PC-9 (cell line): Measurements from ENCODE around the gene DRAXIN. TPM values are rescaled to one million over a fixed set of nuclear protein-coding genes. Genes with fewer than 3 reads are reported as not detected.

Experiments used
- BruUV-seq: library from RNA; stranded (reverse); fragments of 400-500 nt; replicated peaks from 2 replicates; lab custom pipeline; 2021; lab: Mats Ljungman, UMichigan
- CTCF ChIA-PET: fragments of 300-600 bp; sonication (Branson Sonifier 250); formaldehyde crosslinking; loops from one replicate; lab custom pipeline; 2022; ENCODE audit warnings: antibody characterized with exemption; lab: Charles Lee
- POLR2A ChIA-PET: fragments of 300-600 bp; sonication (Branson Sonifier 250); formaldehyde crosslinking; loops from one replicate; lab custom pipeline; 2022; ENCODE audit warnings: antibody characterized with exemption; ENCODE audit not compliant: unreplicated experiment; lab: Charles Lee
- DNase-seq, 2 experiments: peaks; one replicate each; pipeline versions ENCODE4 v3.0.0 to v3.0.0-alpha.2; 2015 to 2022; ENCODE audit warnings: mixed read lengths in 1 of 2
- H2AFZ ChIP-seq: fragments of 200-600 bp; sonication (generic); 2 replicates; pipeline ENCODE4 v1.8.1; 2017; ENCODE audit warnings: antibody characterized with exemption
- H3F3A ChIP-seq: fragments of 200-600 bp; sonication (generic); 2 replicates; pipeline ENCODE4 v1.8.1; 2017; ENCODE audit warnings: antibody characterized with exemption, mild to moderate bottlenecking, low read depth; ENCODE audit not compliant: insufficient read depth
- H3K27ac ChIP-seq: fragments of 200-600 bp; sonication (generic); 2 replicates; pipeline ENCODE4 v1.6.1; 2016; ENCODE audit warnings: mixed run types
- H3K27me3 ChIP-seq: fragments of 200-600 bp; sonication (generic); 2 replicates; pipeline ENCODE4 v1.6.1; 2016; ENCODE audit warnings: low read depth, mixed run types; ENCODE audit not compliant: insufficient read depth
- H3K36me3 ChIP-seq: fragments of 200-600 bp; sonication (generic); 2 replicates; pipeline ENCODE4 v1.6.1; 2016; ENCODE audit warnings: low read depth, mixed run types
- H3K4me1 ChIP-seq: fragments of 200-600 bp; sonication (generic); replicated peaks from 2 replicates; pipeline ENCODE4 v1.6.1; 2016; ENCODE audit warnings: mixed run types; ENCODE audit not compliant: insufficient read depth
- H3K4me2 ChIP-seq: fragments of 200-600 bp; sonication (generic); 2 replicates; pipeline ENCODE4 v1.6.1; 2017; ENCODE audit warnings: mixed run types
- H3K4me3 ChIP-seq: fragments of 200-600 bp; sonication (generic); 2 replicates; pipeline ENCODE4 v1.6.1; 2016; ENCODE audit warnings: mixed run types
- H3K79me2 ChIP-seq: fragments of 200-600 bp; sonication (generic); 2 replicates; pipeline ENCODE4 v1.6.1; 2017; ENCODE audit warnings: low read depth, mixed run types
- H3K9me2 ChIP-seq: fragments of 200-600 bp; sonication (generic); 2 replicates; pipeline ENCODE4 v1.8.1; 2017; ENCODE audit warnings: mild to moderate bottlenecking; ENCODE audit not compliant: insufficient read depth
- H3K9me3 ChIP-seq: fragments of 200-600 bp; sonication (generic); 2 replicates; pipeline ENCODE4 v1.8.1; 2016; ENCODE audit warnings: low read depth; ENCODE audit not compliant: insufficient read depth
- H4K20me1 ChIP-seq: fragments of 200-600 bp; sonication (generic); 2 replicates; pipeline ENCODE4 v1.8.1; 2017; ENCODE audit not compliant: insufficient read depth
- EZH2 ChIP-seq: fragments of 200-600 bp; sonication (generic); IDR thresholded peaks from 2 replicates; pipeline ENCODE4 v1.8.0; 2017; ENCODE audit warnings: antibody characterized with exemption, low read depth
- intact Hi-C: fragments of 100-400 bp; cut with micrococcal nuclease; formaldehyde crosslinking; loops from one replicate; pipeline ENCODE4 v1.10.0; 2022; ENCODE audit not compliant: unreplicated experiment
- total RNA-seq: library from RNA; stranded (reverse); gene quantifications from 2 replicates; pipeline ENCODE4 v1.2.3, GENCODE V29; 2021
- TF ChIP-seq, protein P1 (sequence below): fragments of 200-600 bp; sonication (generic); conservative IDR thresholded peaks from 2 replicates; pipeline ENCODE4 v1.6.1; 2017; ENCODE audit warnings: mixed run types, antibody characterized with exemption, mild to moderate bottlenecking, moderate library complexity

DRAXIN gene
- total RNA-seq, 1 experiment from 2014 or later, result not detected

DNA sequence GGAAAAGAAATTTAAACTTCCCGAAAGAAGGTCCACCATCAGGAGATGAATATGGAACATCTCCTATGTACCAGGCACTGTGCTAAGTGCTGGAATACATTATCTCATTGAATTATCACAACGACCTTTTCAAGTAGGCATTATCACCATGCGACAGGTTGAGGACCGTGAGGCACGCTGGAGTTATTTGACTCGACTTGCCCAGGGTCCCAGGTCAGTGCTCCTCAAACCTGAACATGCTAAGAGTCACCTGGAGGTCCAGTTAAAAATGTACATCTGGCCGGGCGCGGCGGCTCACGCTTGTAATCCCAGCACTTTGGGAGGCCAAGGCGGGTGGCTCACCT lies 28.5 kb downstream of the DRAXIN start:
- ChIA-PET POLR2A (interaction anchor here (0.6 to 0.7 kb wide), 2 partner anchors 9 to 260 kb away, joined by 3 to 6 read pairs; partner anchors contain the start of gene MFN2), CTCF (interaction anchor here (0.6 to 1.0 kb wide), 3 partner anchors 16 to 174 kb away, joined by 3 to 6 read pairs (median 4); partner anchors contain the start of gene AGTRAP)
- Histone ChIP-seq H3K4me2 (peak overlapping the region; percentile 68), H3K27ac (no peak overlapping the region), H3K4me1 (no peaks in the 10 kb centered on the region), H3K9me3 (no peaks in the 10 kb centered on the region), H3F3A (no peaks in the 10 kb centered on the region), H3K36me3 (no peaks in the 10 kb centered on the region), H3K4me3 (no peak overlapping the region), H3K9me2 (no peaks in the 10 kb centered on the region), H2AFZ (no peak overlapping the region), H4K20me1 (no peaks in the 10 kb centered on the region), H3K27me3 (peaks cover 11% of the 10 kb centered on the region), H3K79me2 (no peaks in the 10 kb centered on the region)
- no peak for DNase-seq
- TF ChIP-seq, protein P1, sequence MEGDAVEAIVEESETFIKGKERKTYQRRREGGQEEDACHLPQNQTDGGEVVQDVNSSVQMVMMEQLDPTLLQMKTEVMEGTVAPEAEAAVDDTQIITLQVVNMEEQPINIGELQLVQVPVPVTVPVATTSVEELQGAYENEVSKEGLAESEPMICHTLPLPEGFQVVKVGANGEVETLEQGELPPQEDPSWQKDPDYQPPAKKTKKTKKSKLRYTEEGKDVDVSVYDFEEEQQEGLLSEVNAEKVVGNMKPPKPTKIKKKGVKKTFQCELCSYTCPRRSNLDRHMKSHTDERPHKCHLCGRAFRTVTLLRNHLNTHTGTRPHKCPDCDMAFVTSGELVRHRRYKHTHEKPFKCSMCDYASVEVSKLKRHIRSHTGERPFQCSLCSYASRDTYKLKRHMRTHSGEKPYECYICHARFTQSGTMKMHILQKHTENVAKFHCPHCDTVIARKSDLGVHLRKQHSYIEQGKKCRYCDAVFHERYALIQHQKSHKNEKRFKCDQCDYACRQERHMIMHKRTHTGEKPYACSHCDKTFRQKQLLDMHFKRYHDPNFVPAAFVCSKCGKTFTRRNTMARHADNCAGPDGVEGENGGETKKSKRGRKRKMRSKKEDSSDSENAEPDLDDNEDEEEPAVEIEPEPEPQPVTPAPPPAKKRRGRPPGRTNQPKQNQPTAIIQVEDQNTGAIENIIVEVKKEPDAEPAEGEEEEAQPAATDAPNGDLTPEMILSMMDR, result peak; percentile 27; the same call in 1 of the 2 replicates
- no peak for TF ChIP-seq EZH2
- intact Hi-C loops, result no loop called here
- no TSS peak for BruUV-seq

DNA sequence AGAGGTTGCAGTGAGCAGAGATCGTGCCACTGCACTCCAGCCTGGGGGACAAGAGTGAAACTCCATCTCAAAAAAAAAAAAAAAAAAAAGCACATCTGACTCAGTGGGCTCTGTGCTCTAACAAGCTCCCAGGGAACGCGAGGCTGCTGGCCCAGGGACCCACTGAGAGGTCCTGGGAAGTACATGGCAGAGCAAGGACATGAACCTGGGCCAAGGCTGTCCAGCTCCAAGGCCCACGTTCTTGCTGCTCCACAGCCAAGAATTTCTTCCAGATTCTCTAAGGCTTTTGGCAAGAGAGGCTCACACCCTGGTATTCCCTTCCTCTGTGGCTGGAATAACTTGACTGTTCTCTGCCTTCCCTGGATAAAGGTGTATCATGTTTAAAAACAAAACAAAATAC lies 29.0 kb downstream of the DRAXIN start:
- H4K20me1 ChIP-seq, result no peaks in the 10 kb centered on the region
- POLR2A ChIA-PET, result no interaction called here
- no peak overlapping the region for H3K27ac ChIP-seq
- H3K4me2 ChIP-seq, result no peak overlapping the region
- intact Hi-C loops, result no loop called here
- no peaks in the 10 kb centered on the region for H3K36me3 ChIP-seq
- no peaks in the 10 kb centered on the region for H3F3A ChIP-seq
- CTCF ChIA-PET, result interaction anchor here (0.7 kb wide), 1 partner anchor 174 kb away, joined by 3 read pairs; no protein-coding TSS in a partner anchor
- no TSS peak for BruUV-seq
- H2AFZ ChIP-seq, result no peak overlapping the region
- no peak for TF ChIP-seq EZH2
- TF ChIP-seq, protein P1, result no peak
- DNase-seq, result no peak
- no peaks in the 10 kb centered on the region for H3K9me2 ChIP-seq
- H3K4me1 ChIP-seq, result no peaks in the 10 kb centered on the region
- peaks cover 6% of the 10 kb centered on the region; the same call in 1 of the 2 replicates for H3K27me3 ChIP-seq
- no peaks in the 10 kb centered on the region for H3K9me3 ChIP-seq
- no peak overlapping the region for H3K4me3 ChIP-seq
- no peaks in the 10 kb centered on the region for H3K79me2 ChIP-seq

DNA sequence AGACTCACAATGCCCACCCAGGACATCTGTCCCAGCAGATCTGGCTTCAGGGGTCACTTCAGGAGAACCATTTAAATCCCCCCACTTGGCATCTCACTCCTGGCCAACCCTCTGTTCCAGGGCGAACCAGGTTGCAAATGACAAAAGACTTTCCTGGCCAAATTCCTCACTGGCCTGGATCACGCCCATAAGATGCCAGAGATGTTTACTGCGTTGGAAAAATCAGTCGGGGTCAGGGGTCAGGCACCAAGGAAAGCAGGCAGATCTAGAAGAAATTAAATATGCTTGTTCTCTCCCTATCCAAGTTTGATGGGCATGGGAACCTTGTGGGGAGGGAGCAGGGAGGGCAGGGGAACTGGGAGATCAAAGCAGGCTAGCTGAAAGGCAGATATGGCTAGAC lies 29.8 kb downstream of the DRAXIN start:
- TF ChIP-seq EZH2, result no peak
- TF ChIP-seq, protein P1, result no peak
- Histone ChIP-seq H3K27ac (no peak overlapping the region), H3K9me3 (no peaks in the 10 kb centered on the region), H4K20me1 (no peaks in the 10 kb centered on the region), H3K27me3 (no peaks in the 10 kb centered on the region), H3K9me2 (no peaks in the 10 kb centered on the region), H3K4me1 (no peaks in the 10 kb centered on the region), H3K79me2 (no peaks in the 10 kb centered on the region), H2AFZ (no peak overlapping the region), H3F3A (no peaks in the 10 kb centered on the region), H3K36me3 (no peaks in the 10 kb centered on the region), H3K4me2 (no peak overlapping the region), H3K4me3 (no peak overlapping the region)
- peak in 1 of 2 experiments; percentile 42 for DNase-seq
- BruUV-seq, result no TSS peak
- ChIA-PET CTCF (no interaction called here), POLR2A (no interaction called here)
- intact Hi-C loops, result no loop called here
